DMS 273 treated with DMSO at 0.1 percent for 48 hours (cell line): Measurements from ENCODE around the gene FGR.

ENCODE experiments used
- DNase-seq: peaks from one replicate; lab custom pipeline; 2025; lab: John Stamatoyannopoulos, UW

The FGR gene

GRCh38 chr1:27615346-27616192 is 19.4 kb downstream of the FGR start:
- DNase-seq = no peak

- no peak for DNase-seq
These were observed 20.2 kb downstream of the FGR start for GRCh38 chr1:27614625-27615344.

GRCh38 chr1:27614043-27614624 is 20.9 kb downstream of the FGR start:
- DNase-seq = no peak

DNA sequence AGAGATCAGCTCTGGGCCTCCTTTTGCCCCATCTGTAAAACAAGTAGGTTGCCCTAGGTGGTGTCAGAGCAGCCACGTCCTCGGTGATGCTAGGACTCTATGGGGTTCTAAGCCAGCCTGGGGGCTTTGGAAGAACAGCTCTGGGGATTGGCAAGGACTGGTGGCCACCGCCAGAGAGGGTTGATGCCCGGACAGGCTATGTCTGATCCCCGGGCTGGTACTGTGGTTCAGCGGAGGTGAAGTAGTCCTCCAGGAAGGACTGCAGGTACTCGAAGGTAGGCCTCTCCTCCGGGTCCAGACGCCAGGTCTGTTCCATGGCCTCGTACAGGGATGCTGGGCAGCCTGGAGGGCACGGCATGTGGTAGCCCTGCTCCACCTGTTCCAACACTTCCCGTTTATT is 22.3 kb downstream of the FGR start:
- DNase-seq = no peak

DNA sequence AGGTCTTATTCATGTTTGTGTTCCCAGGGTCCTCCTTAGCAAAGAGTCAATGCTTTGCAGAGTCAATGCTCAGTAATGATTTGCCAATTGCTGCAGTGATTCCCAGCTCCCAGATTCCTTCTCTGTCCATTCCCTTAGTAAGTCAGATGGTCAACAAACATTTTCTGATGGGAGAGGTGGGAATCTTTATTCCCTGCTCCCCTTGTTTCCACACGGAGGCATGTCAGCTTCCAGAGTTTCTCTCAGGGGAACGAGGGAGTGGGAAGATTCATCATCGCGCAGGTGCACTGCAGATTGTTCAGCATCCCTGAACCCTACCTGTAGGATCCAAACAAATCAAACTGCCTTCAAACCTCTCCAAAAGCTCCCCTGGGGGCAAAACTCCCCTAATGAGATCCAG is 23.5 kb downstream of the FGR start:
- DNase-seq = no peak

DNA sequence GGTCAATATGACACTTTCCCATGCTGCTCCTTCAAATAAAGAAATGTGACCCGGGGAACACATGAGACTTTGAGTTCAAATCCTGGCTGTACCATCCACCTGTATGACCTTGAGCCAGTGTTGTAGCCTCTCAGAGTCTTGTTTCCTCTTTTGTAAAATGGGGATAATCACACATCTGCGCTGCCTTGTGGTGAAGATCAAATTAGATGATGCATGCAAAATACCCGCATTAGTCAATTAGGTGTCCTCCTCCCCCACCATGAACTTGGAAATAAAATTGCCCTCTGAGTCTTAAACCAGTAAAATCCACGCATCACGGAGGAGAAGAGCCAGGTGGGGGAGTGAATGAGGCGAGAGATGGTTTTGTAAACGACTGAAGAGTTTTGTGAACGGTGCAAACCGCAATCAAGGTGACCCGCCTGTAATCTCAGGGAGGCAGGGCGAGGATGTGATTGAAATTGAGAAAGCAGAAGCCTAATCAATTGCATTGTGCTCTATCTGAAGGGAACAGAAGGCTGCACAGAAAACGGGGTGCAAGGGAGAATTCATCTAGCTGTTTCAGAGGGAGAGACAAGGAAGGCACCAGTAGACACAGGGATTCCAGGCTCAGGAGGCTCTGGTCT is 25.3 kb downstream of the FGR start:
- no peak for DNase-seq

DNA sequence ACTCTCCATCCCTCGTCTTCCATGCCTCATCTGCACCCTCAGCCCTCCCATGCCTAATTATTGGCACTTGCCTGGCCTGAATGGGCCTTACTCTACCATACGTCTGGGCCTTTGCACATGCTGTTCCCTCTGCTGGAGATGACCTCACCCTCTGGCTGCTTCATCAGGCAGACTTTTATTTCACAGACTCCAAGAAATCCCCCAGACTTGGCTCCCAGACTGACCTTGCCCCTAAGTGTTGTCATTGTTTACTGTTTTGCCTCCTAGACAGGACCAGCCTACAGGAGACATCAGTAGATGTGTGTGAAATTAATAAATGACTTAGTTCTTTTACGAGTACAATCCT is 25.8 kb downstream of the FGR start:
- no peak for DNase-seq

- DNase-seq = no peak
These were observed 27.7 kb downstream of the FGR start for GRCh38 chr1:27607239-27607804.

DNA sequence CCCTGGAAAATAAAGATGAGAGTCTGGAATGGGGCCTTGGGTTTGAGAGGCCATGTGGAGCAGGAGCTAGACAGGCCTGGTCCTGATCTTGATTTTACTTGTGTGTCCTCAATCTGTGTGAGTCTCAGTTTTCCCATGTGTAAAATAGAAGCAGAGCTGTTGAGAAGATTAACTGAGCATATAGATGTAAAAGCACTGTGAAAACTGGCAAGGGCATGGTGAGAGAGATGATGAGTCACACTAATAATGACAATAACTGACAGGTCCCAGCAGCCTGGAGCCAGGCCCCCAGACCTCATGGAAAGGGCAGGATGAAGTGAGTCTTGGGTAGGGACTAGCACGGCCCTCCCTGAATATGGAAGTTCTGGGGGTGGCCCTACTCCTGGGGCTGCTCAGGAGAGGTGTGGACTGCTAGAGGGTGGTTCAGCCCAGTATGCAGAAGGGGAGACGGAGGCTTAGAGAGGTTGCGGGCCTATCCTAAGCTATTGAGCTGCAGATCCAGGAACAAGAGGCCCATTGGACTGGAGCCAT is 28.2 kb downstream of the FGR start:
- DNase-seq = no peak

- DNase-seq = peak; percentile 36
These were observed 28.9 kb downstream of the FGR start for GRCh38 chr1:27605796-27606707.

GRCh38 chr1:27605300-27605766 is 29.7 kb downstream of the FGR start:
- DNase-seq = no peak

DNA sequence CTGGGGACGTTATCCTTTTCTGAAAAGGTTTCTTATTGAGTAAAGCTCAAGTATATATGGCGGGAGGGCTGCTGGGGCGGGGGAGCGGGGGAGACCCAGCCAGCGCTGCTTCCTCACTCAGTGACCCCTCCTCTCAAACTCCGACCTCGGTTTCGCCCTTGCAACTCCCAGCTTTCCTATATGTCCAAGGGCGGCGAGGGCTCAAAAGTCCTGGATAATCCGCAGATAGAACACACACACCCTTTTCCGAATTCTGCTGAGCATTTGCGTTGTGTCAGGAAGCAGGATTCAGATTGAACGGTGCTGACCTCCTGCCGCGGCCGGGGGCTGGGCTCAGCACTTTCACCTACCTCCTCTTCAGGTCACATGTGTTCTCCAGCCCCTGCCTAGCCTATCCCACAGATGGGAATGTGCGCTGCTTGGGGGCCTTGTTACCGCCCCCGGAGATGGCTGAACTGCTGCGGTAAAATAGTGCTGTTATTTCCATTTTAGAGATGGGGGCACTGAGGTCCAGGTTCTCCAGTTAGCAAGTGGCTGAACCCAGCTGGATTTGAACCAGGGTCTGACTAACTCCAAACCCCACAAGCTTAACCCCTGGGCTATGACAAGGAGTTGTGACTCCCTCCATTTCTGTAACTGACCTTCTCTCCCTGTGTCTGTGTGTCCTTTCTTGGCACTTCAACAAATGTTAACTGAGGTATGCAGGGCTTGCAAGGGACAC is 30.2 kb downstream of the FGR start:
- DNase-seq = no peak

- DNase-seq = peak; percentile 68
These were observed 31.1 kb downstream of the FGR start, which contains the start of gene AHDC1 for GRCh38 chr1:27603681-27604578. Gene AHDC1 (minus strand): TSS chr1:27604144. CDS start chr1:27552115, 52,029 bp downstream.

- no peak for DNase-seq
These were observed 31.7 kb downstream of the FGR start for GRCh38 chr1:27603309-27603680.

GRCh38 chr1:27602462-27603308 is 32.3 kb downstream of the FGR start:
- no peak for DNase-seq

- DNase-seq = no peak
These were observed 33.1 kb downstream of the FGR start for GRCh38 chr1:27601771-27602461.

DNA sequence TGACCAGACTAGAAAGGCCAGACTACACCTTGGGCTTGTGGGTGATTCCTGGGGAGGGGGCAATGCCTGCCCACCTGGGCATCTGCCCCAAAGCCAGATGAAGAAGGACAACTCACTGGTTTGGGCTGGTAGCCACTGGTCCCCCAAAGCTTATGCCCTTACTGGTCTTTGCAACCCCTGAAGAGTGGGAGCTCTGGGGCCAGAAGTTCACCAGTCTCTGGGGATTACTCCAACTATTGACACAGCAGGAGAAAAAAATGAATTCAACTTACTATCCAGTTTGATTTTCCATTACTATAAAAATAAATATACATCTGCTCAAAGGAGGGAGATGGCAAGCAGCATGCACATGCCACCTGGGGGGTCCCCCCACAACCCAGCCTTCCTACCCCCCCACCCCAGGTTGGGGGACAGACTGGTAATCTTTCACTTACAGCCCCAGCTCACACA is 33.6 kb downstream of the FGR start:
- no peak for DNase-seq
